GM12878 (cell line): Measurements from ENCODE around the gene CD180.

Experiments used
- SREBF2 ChIP-seq: IDR thresholded peaks from 2 replicates; pipeline ENCODE4 v1.6.1; 2012; ENCODE audit warnings: mild to moderate bottlenecking, low read length
- ZNF207 ChIP-seq: fragments of 450-650 bp; IDR thresholded peaks from 2 replicates; pipeline ENCODE4 v1.6.1; 2014; ENCODE audit warnings: antibody characterized with exemption, mild to moderate bottlenecking, borderline replicate concordance
- TF ChIP-seq, protein P1 (sequence below): IDR thresholded peaks from 2 replicates; pipeline ENCODE4 v1.6.1; 2012; ENCODE audit warnings: low read length, inconsistent platforms
- TF ChIP-seq, protein P2 (sequence below), 3 experiments: IDR thresholded peaks in 2 of 3; conservative IDR thresholded peaks in 1 of 3; 2 replicates each; pipeline ENCODE4 v1.5.1; 2011; ENCODE audit warnings: low read depth in 3 of 3, low read length in 3 of 3, mild to moderate bottlenecking in 3 of 3, control low read depth in 2 of 3, moderate library complexity in 2 of 3, inconsistent platforms in 1 of 3, mixed read lengths in 1 of 3; ENCODE audit not compliant: control insufficient read depth in 2 of 3, insufficient read depth in 1 of 3; ENCODE audit errors: extremely low read depth in 1 of 3

DNA sequence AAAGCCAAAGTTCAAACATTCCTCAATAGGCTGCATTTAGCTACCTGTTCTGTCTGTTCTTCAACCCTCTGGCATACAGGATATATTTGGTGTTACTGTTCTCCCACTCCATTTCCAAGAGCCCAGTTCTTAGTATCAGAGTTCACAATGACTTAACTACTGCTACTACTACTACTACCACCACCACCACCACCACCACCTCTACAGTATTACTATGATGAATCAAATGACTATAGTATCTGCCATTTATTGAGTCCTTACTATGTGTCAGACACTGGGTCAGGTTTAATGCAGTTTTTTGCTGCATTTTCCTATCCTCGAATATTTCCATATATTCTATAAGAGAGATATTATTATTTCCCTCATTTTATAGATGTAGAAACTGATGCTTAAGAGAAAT, 937 bp upstream of the CD180 start:
- TF ChIP-seq ZNF207 (no peak), SREBF2 (no peak)
- TF ChIP-seq, protein P1, sequence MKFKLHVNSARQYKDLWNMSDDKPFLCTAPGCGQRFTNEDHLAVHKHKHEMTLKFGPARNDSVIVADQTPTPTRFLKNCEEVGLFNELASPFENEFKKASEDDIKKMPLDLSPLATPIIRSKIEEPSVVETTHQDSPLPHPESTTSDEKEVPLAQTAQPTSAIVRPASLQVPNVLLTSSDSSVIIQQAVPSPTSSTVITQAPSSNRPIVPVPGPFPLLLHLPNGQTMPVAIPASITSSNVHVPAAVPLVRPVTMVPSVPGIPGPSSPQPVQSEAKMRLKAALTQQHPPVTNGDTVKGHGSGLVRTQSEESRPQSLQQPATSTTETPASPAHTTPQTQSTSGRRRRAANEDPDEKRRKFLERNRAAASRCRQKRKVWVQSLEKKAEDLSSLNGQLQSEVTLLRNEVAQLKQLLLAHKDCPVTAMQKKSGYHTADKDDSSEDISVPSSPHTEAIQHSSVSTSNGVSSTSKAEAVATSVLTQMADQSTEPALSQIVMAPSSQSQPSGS: no peak
- TF ChIP-seq, protein P2, sequence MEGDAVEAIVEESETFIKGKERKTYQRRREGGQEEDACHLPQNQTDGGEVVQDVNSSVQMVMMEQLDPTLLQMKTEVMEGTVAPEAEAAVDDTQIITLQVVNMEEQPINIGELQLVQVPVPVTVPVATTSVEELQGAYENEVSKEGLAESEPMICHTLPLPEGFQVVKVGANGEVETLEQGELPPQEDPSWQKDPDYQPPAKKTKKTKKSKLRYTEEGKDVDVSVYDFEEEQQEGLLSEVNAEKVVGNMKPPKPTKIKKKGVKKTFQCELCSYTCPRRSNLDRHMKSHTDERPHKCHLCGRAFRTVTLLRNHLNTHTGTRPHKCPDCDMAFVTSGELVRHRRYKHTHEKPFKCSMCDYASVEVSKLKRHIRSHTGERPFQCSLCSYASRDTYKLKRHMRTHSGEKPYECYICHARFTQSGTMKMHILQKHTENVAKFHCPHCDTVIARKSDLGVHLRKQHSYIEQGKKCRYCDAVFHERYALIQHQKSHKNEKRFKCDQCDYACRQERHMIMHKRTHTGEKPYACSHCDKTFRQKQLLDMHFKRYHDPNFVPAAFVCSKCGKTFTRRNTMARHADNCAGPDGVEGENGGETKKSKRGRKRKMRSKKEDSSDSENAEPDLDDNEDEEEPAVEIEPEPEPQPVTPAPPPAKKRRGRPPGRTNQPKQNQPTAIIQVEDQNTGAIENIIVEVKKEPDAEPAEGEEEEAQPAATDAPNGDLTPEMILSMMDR (IDR thresholded peaks at IDR 0.05 in 2 of 3, conservative IDR thresholded peaks at IDR 0.05 in 1 of 3; ENCODE audit: control insufficient read depth in 2 of 3, extremely low read depth in 1 of 3, insufficient read depth in 1 of 3, low read depth in 3 of 3, low read length in 3 of 3): no peak
